B cell (primary cell): ENCODE results near the gene ZFAND4. TPM values are rescaled to one million over a fixed set of nuclear protein-coding genes. Genes with fewer than 3 reads are reported as not detected.

Experiments
- ATAC-seq: fragments of 200-7000 bp; cut with Tn5 transposase; one replicate; pipeline ENCODE4 v1.10.0; 2021; ENCODE audit warnings: low read depth, mild to moderate bottlenecking, moderate number of reproducible peaks, moderate library complexity
- CTCF ChIA-PET: fragments of 350-600 bp; sonication (Branson Sonifier 250); formaldehyde crosslinking; loops from one replicate; lab custom pipeline; 2021; ENCODE audit warnings: antibody characterized with exemption, inconsistent platforms; lab: Charles Lee
- POLR2A ChIA-PET: fragments of 350-600 bp; sonication (Branson Sonifier 250); formaldehyde crosslinking; loops from one replicate; lab custom pipeline; 2021; ENCODE audit warnings: antibody characterized with exemption; lab: Charles Lee
- DNase-seq: peaks from one replicate; pipeline ENCODE4 v3.0.0; 2013
- H2AFZ ChIP-seq: 2 replicates; pipeline ENCODE4 v1.6.1; 2012; ENCODE audit warnings: mild to moderate bottlenecking, low read depth, low read length; ENCODE audit not compliant: insufficient read depth, poor library complexity, severe bottlenecking
- H3K27ac ChIP-seq, 2 donors: 1 replicate in 1 of 2; 2 replicates in 1 of 2; pipeline ENCODE4 v1.5.1; 2012 to 2013; ENCODE audit warnings: low read length in 2 of 2, mild to moderate bottlenecking in 2 of 2, moderate library complexity in 1 of 2
- H3K27me3 ChIP-seq, 4 experiments: fragments of 200-600 bp in 1 of 4; sonication (generic) in 1 of 4; replicated peaks in 1 of 4; 1 replicate in 2 of 4; 2 replicates in 2 of 4; pipeline versions ENCODE4 v1.6.1 to v1.7.0; 2013 to 2016; ENCODE audit warnings: low read length in 3 of 4, mild to moderate bottlenecking in 2 of 4, mixed read lengths in 1 of 4, moderate library complexity in 1 of 4; ENCODE audit not compliant: insufficient read depth in 4 of 4, control insufficient read depth in 3 of 4; ENCODE audit errors: control extremely low read depth in 1 of 4
- H3K36me3 ChIP-seq, 2 experiments: replicated peaks in 1 of 2; 1 replicate in 1 of 2; 2 replicates in 1 of 2; pipeline versions ENCODE4 v1.6.1 to v1.7.1; 2013; ENCODE audit warnings: low read length in 1 of 2; ENCODE audit not compliant: insufficient read depth in 2 of 2, control insufficient read depth in 1 of 2; ENCODE audit errors: control extremely low read depth in 1 of 2, extremely low read depth in 1 of 2
- H3K4me1 ChIP-seq, 2 donors: fragments of 200-600 bp in 1 of 2; sonication (generic) in 1 of 2; 1 replicate in 1 of 2; 2 replicates in 1 of 2; pipeline versions ENCODE4 v1.5.1 to v1.6.1; 2013 to 2017; ENCODE audit warnings: low read length in 2 of 2; ENCODE audit not compliant: control insufficient read depth in 2 of 2, insufficient read depth in 2 of 2
- H3K4me2 ChIP-seq: replicated peaks from 2 replicates; pipeline ENCODE3; 2012; ENCODE audit warnings: mild to moderate bottlenecking, low read depth, low read length; ENCODE audit not compliant: poor library complexity, severe bottlenecking
- H3K4me3 ChIP-seq, 5 experiments: fragments of 200-600 bp in 1 of 5; sonication (generic) in 1 of 5; 1 replicate in 3 of 5; 2 replicates in 2 of 5; pipeline versions ENCODE4 v1.5.1 to v1.7.0; 2011 to 2016; ENCODE audit warnings: low read length in 4 of 5, mild to moderate bottlenecking in 4 of 5, low read depth in 2 of 5, control low read depth in 1 of 5, moderate library complexity in 1 of 5; ENCODE audit not compliant: insufficient read depth in 1 of 5; ENCODE audit errors: control extremely low read depth in 1 of 5, extremely low read depth in 1 of 5
- H3K79me2 ChIP-seq: fragments of 200-600 bp; sonication (generic); one replicate; pipeline ENCODE4 v1.6.0; 2016; ENCODE audit warnings: low read length; ENCODE audit not compliant: control insufficient read depth, insufficient read depth
- H3K9ac ChIP-seq: fragments of 200-600 bp; sonication (generic); 2 replicates; pipeline ENCODE4 v1.6.1; 2017; ENCODE audit warnings: mild to moderate bottlenecking, low read length, moderate library complexity
- H3K9me3 ChIP-seq, 3 donors: one replicate each; pipeline versions ENCODE4 v1.6.1 to v1.7.1; 2013; ENCODE audit warnings: low read length in 2 of 3; ENCODE audit not compliant: control insufficient read depth in 2 of 3, insufficient read depth in 1 of 3; ENCODE audit errors: control extremely low read depth in 1 of 3
- H4K20me1 ChIP-seq: 2 replicates; pipeline ENCODE4 v1.6.0; 2012; ENCODE audit warnings: mild to moderate bottlenecking, low read length; ENCODE audit not compliant: insufficient read depth, control insufficient read depth, poor library complexity, severe bottlenecking
- H3K27ac Mint-ChIP-seq: one replicate; pipeline ENCODE4 v1.8.0; 2021; ENCODE audit warnings: mixed read lengths
- H3K27me3 Mint-ChIP-seq: one replicate; pipeline ENCODE4 v1.8.0; 2021; ENCODE audit warnings: mixed read lengths
- H3K4me1 Mint-ChIP-seq: one replicate; pipeline ENCODE4 v1.8.0; 2021; ENCODE audit warnings: mixed read lengths
- H3K4me3 Mint-ChIP-seq: one replicate; pipeline ENCODE4 v1.8.0; 2021; ENCODE audit warnings: mixed read lengths
- H3K9me3 Mint-ChIP-seq: one replicate; pipeline ENCODE4 v1.8.0; 2022; ENCODE audit warnings: mixed read lengths; ENCODE audit not compliant: insufficient read depth
- CTCF ChIP-seq: fragments of 200-600 bp; IDR thresholded peaks from one replicate; pipeline ENCODE4 v1.8.0; 2022; ENCODE audit warnings: antibody characterized with exemption, mild to moderate bottlenecking
- EZH2 ChIP-seq: IDR thresholded peaks from 2 replicates; pipeline ENCODE4 v1.6.1; 2012; ENCODE audit warnings: borderline replicate concordance, low read depth, mild to moderate bottlenecking, moderate library complexity, low read length; ENCODE audit not compliant: insufficient read depth, poor library complexity, severe bottlenecking
- WGBS: methylation state at CpG from one replicate; pipeline ENCODE4 v1.1.5; 2013; ENCODE audit warnings: missing lambda C conversion rate; ENCODE audit not compliant: insufficient coverage; 5-methylcytosine and 5-hydroxymethylcytosine counted together
- intact Hi-C: fragments of 100-400 bp; cut with micrococcal nuclease; formaldehyde crosslinking; loops from one replicate; pipeline ENCODE4 v1.10.0; 2022
- polyA plus RNA-seq: library from polyadenylated mRNA; depleted of rRNA; stranded (reverse); fragments of >200 nt; gene quantifications from 2 replicates; pipeline ENCODE4 v1.2.3, GENCODE V29; 2012
- total RNA-seq, 2 donors: library from RNA; stranded (reverse); fragments of 120-200 nt in 1 of 2; gene quantifications; 1 replicate in 1 of 2; 2 replicates in 1 of 2; pipeline versions ENCODE4 v1.2.3 to v1.2.4, GENCODE V29; 2013 to 2022

The ZFAND4 gene
- total and polyA plus RNA-seq, 2 donors (not counting 1 experiment from before 2014, with no cell fraction given): 7.9 to 23.4 TPM

GRCh38 chr10:45657033-45657926, 15.3 kb downstream of the ZFAND4 start:
- Histone ChIP-seq H3K4me1 (peaks cover 5 to 10% of the 10 kb centered on the region in 2 donors), H3K4me3 (no peak overlapping the region), H3K36me3 (peaks cover 7 to 12% of the 10 kb centered on the region in 2 experiments), H2AFZ (no peak overlapping the region), H3K9me3 (peaks cover 1 to 19% (median 12%) of the 10 kb centered on the region in 3 donors), H3K9ac (no peak overlapping the region), H3K27ac (no peak overlapping the region), H3K4me2 (no peak overlapping the region), H3K79me2 (peaks cover 54% of the 10 kb centered on the region), H3K27me3 (no peaks in the 10 kb centered on the region), H4K20me1 (no peaks in the 10 kb centered on the region)
- DNase-seq (no peak), ATAC-seq (no peak)
- no peak overlapping the region for H3K4me3 Mint-ChIP-seq
- CTCF ChIA-PET: interaction anchor here (0.7 kb wide), 1 partner anchor 177 kb away, joined by 6 read pairs; no protein-coding TSS in a partner anchor
- POLR2A ChIA-PET: no interaction called here
- WGBS: 100% methylated on average over 1 of the region's 6 CpGs
- TF ChIP-seq CTCF (no peak), EZH2 (no peak)
- peak overlapping the region; percentile 53 for H3K27ac Mint-ChIP-seq
- H3K27me3 Mint-ChIP-seq: no peaks in the 10 kb centered on the region
- intact Hi-C loops: loop anchor here (2.0 to 5.0 kb wide), 2 partner anchors 16 to 195 kb away; partner anchors contain the start of gene ZFAND4
- H3K9me3 Mint-ChIP-seq: peaks cover 10% of the 10 kb centered on the region
- H3K4me1 Mint-ChIP-seq: peaks cover 40% of the 10 kb centered on the region

- peaks cover 10 to 18% of the 10 kb centered on the region in 2 experiments for H3K36me3 ChIP-seq
- Mint-ChIP-seq H3K4me3 (no peak overlapping the region), H3K27ac (no peak overlapping the region), H3K9me3 (peaks cover 5% of the 10 kb centered on the region), H3K4me1 (peaks cover 37% of the 10 kb centered on the region), H3K27me3 (no peaks in the 10 kb centered on the region)
- H2AFZ ChIP-seq: no peak overlapping the region
- peaks cover 0 to 9% (median 6%) of the 10 kb centered on the region in 3 donors for H3K9me3 ChIP-seq
- H3K27ac ChIP-seq: no peak overlapping the region
- no peaks in the 10 kb centered on the region for H3K27me3 ChIP-seq
- ChIA-PET POLR2A (no interaction called here), CTCF (interaction anchor here (2.2 kb wide), 1 partner anchor 17 kb away, joined by 6 read pairs; the partner anchor contains the start of gene ZFAND4)
- ATAC-seq (no peak), DNase-seq (no peak)
- H3K4me3 ChIP-seq: no peak overlapping the region
- peaks cover 55% of the 10 kb centered on the region for H3K79me2 ChIP-seq
- no peak overlapping the region for H3K9ac ChIP-seq
- no peak overlapping the region for H3K4me2 ChIP-seq
- no peaks in the 10 kb centered on the region for H4K20me1 ChIP-seq
- peaks cover 5 to 10% of the 10 kb centered on the region in 2 donors for H3K4me1 ChIP-seq
- TF ChIP-seq CTCF: no peak
- no peak for TF ChIP-seq EZH2
- intact Hi-C loops: loop anchor here (5.0 kb wide), 1 partner anchor 193 kb away; no protein-coding TSS in a partner anchor
Measured at GRCh38 chr10:45655219-45655618, 17.4 kb downstream of the ZFAND4 start.
